HCT116 (cell line): ENCODE results near the gene ALX4. TPM values are rescaled to one million over a fixed set of nuclear protein-coding genes. Genes with fewer than 3 reads are reported as not detected.

Experiments used
- ATAC-seq: fragments of 200-7000 bp; cut with Tn5 transposase; 2 replicates; pipeline ENCODE4 v1.9.1; 2020; ENCODE audit warnings: mild to moderate bottlenecking, moderate library complexity
- BruUV-seq: library from RNA; stranded (reverse); fragments of 400-500 nt; replicated peaks from 2 replicates; lab custom pipeline; 2021; lab: Mats Ljungman, UMichigan
- CTCF ChIA-PET: fragments of 300-600 bp; sonication (Branson Sonifier 250); formaldehyde crosslinking; loops from one replicate; lab custom pipeline; 2021; ENCODE audit warnings: antibody characterized with exemption; lab: Charles Lee
- POLR2A ChIA-PET: fragments of 300-600, 350-600 bp; sonication (Branson Sonifier 250); formaldehyde crosslinking; loops from one replicate; lab custom pipeline; 2021; ENCODE audit warnings: antibody characterized with exemption; lab: Charles Lee
- RAD21 ChIA-PET, 2 experiments: fragments of 300-600 bp; sonication (Branson Sonifier 250); formaldehyde crosslinking; loops; one replicate each; lab custom pipeline; 2023; ENCODE audit warnings: low total read pairs in 2 of 2; ENCODE audit not compliant: uncharacterized antibody in 2 of 2, unreplicated experiment in 2 of 2, low non-redundant PET in 1 of 2; lab: Charles Lee
- DNase-seq: peaks from one replicate; pipeline ENCODE4 v3.0.0-alpha.2; 2010; ENCODE audit warnings: low read depth, low spot score
- H2AFZ ChIP-seq: fragments of 200-600 bp; shearing (Covaris generic), sonication (generic); 2 replicates; pipeline ENCODE4 v1.6.1; 2017; ENCODE audit warnings: low read depth, mixed run types, mixed read lengths, antibody characterized with exemption, low read length; ENCODE audit not compliant: poor library complexity, severe bottlenecking
- H3K27ac ChIP-seq: 2 replicates; pipeline ENCODE4 v1.5.1; 2012; ENCODE audit warnings: low read depth, low read length
- H3K27me3 ChIP-seq: fragments of 200-600 bp; sonication (generic); 2 replicates; pipeline ENCODE4 v1.6.1; 2016; ENCODE audit warnings: mixed run types, low read length, mixed read lengths; ENCODE audit not compliant: insufficient read depth
- H3K36me3 ChIP-seq, 2 experiments: fragments of 200-500 bp in 1 of 2; fragments of 200-600 bp in 1 of 2; sonication (Bioruptor generic) in 1 of 2; sonication (generic) in 1 of 2; 2 replicates each; pipeline versions ENCODE4 v1.5.1 to v1.6.1; 2014 to 2016; ENCODE audit warnings: low read length in 2 of 2, inconsistent platforms in 1 of 2, mixed read lengths in 1 of 2, mixed run types in 1 of 2; ENCODE audit not compliant: insufficient read depth in 2 of 2, control insufficient read depth in 1 of 2
- H3K4me1 ChIP-seq, 2 experiments: fragments of 200-600 bp in 1 of 2; sonication (generic) in 1 of 2; 2 replicates each; pipeline versions ENCODE4 v1.5.1 to v1.6.1; 2012 to 2017; ENCODE audit warnings: low read length in 2 of 2, inconsistent platforms in 1 of 2, mild to moderate bottlenecking in 1 of 2, mixed read lengths in 1 of 2, mixed run types in 1 of 2, moderate library complexity in 1 of 2; ENCODE audit not compliant: insufficient read depth in 2 of 2, control insufficient read depth in 1 of 2
- H3K4me2 ChIP-seq: fragments of 200-600 bp; sonication (generic); 2 replicates; pipeline ENCODE4 v1.6.1; 2017; ENCODE audit warnings: mixed run types, low read length, mixed read lengths
- H3K4me3 ChIP-seq, 2 experiments: fragments of 200-600 bp in 1 of 2; sonication (generic) in 1 of 2; replicated peaks in 1 of 2; 2 replicates each; pipeline ENCODE4 v1.5.1; 2011 to 2016; ENCODE audit warnings: low read length in 2 of 2, control low read depth in 1 of 2, low read depth in 1 of 2, mild to moderate bottlenecking in 1 of 2, mixed read lengths in 1 of 2, mixed run types in 1 of 2
- H3K79me2 ChIP-seq: fragments of 200-600 bp; sonication (generic); 2 replicates; pipeline ENCODE4 v1.6.1; 2017; ENCODE audit warnings: mild to moderate bottlenecking, mixed run types, low read length, moderate library complexity, mixed read lengths; ENCODE audit not compliant: insufficient read depth
- H3K9ac ChIP-seq: fragments of 200-600 bp; sonication (generic); 2 replicates; pipeline ENCODE4 v1.6.1; 2016; ENCODE audit warnings: low read length, mixed read lengths
- H3K9me2 ChIP-seq: fragments of 200-600 bp; sonication (generic), shearing (Covaris generic); 2 replicates; pipeline ENCODE4 v1.6.1; 2017; ENCODE audit warnings: mixed run types, mild to moderate bottlenecking, moderate library complexity; ENCODE audit not compliant: insufficient read depth
- H3K9me3 ChIP-seq, 2 experiments: fragments of 200-500 bp in 1 of 2; fragments of 200-600 bp in 1 of 2; sonication (Bioruptor generic) in 1 of 2; sonication (generic) in 1 of 2; 2 replicates each; pipeline ENCODE4 v1.6.1; 2014 to 2017; ENCODE audit warnings: low read length in 2 of 2, mixed read lengths in 2 of 2, inconsistent platforms in 1 of 2, low read depth in 1 of 2, mild to moderate bottlenecking in 1 of 2, mixed run types in 1 of 2, moderate library complexity in 1 of 2; ENCODE audit not compliant: control insufficient read depth in 1 of 2, insufficient read depth in 1 of 2
- H4K20me1 ChIP-seq: fragments of 200-600 bp; sonication (generic), shearing (Covaris generic); 2 replicates; pipeline ENCODE4 v1.6.1; 2017; ENCODE audit warnings: mixed run types, mild to moderate bottlenecking, moderate library complexity; ENCODE audit not compliant: insufficient read depth
- CBX3 ChIP-seq: IDR thresholded peaks from 2 replicates; pipeline ENCODE4 v1.6.1; 2012; ENCODE audit warnings: low read depth
- CEBPB ChIP-seq: IDR thresholded peaks from 2 replicates; pipeline ENCODE4 v1.6.1; 2012; ENCODE audit warnings: low read depth
- ELF1 ChIP-seq: IDR thresholded peaks from 2 replicates; pipeline ENCODE4 v1.6.1; 2012; ENCODE audit warnings: low read depth, borderline replicate concordance
- EZH2 ChIP-seq: fragments of 200-600 bp; sonication (generic); IDR thresholded peaks from 2 replicates; pipeline ENCODE4 v1.6.1; 2017; ENCODE audit warnings: antibody characterized with exemption, mixed run types
- FOSL1 ChIP-seq: IDR thresholded peaks from 2 replicates; pipeline ENCODE4 v1.6.1; 2012; ENCODE audit warnings: low read depth
- POLR2A ChIP-seq: IDR thresholded peaks from 2 replicates; pipeline ENCODE4 v1.7.0; 2011; ENCODE audit warnings: borderline replicate concordance; ENCODE audit not compliant: insufficient read depth, insufficient read length; ENCODE audit errors: extremely low read depth
- POLR2AphosphoS5 ChIP-seq: IDR thresholded peaks from 2 replicates; pipeline ENCODE4 v1.6.1; 2011; ENCODE audit warnings: mild to moderate bottlenecking, low read depth, low read length, moderate library complexity
- RAD21 ChIP-seq: IDR thresholded peaks from 2 replicates; pipeline ENCODE4 v1.6.1; 2012; ENCODE audit warnings: low read depth, mild to moderate bottlenecking
- SIN3A ChIP-seq: IDR thresholded peaks from 2 replicates; pipeline ENCODE4 v1.6.1; 2012; ENCODE audit warnings: low read depth
- SP1 ChIP-seq: IDR thresholded peaks from 2 replicates; pipeline ENCODE4 v1.6.1; 2012; ENCODE audit warnings: low read depth
- TCF7L2 ChIP-seq: IDR thresholded peaks from 2 replicates; pipeline ENCODE4 v1.7.0; 2011; ENCODE audit warnings: borderline replicate concordance, inconsistent platforms; ENCODE audit not compliant: insufficient read depth, insufficient read length; ENCODE audit errors: extremely low read depth
- ZBTB33 ChIP-seq: IDR thresholded peaks from 2 replicates; pipeline ENCODE4 v1.6.1; 2011; ENCODE audit warnings: mild to moderate bottlenecking, low read length, moderate library complexity; ENCODE audit not compliant: insufficient replicate concordance; ENCODE audit errors: extremely low read depth
- ZFX ChIP-seq: fragments of 450-650 bp; IDR thresholded peaks from 2 replicates; pipeline ENCODE4 v1.6.1; 2017
- ZNF274 ChIP-seq: fragments of 200-500 bp; sonication (Bioruptor generic); IDR thresholded peaks from 2 replicates; pipeline ENCODE4 v1.6.1; 2014; ENCODE audit warnings: mild to moderate bottlenecking, low read depth, low read length, inconsistent platforms
- intact Hi-C: fragments of 100-400 bp; cut with micrococcal nuclease; formaldehyde crosslinking; loops from 2 replicates; pipeline ENCODE4 v1.10.0; 2022
- total RNA-seq: library from RNA; stranded (reverse); gene quantifications from one replicate; pipeline ENCODE4 v1.2.1, GENCODE V29; 2021; ENCODE audit not compliant: unreplicated experiment
- TF ChIP-seq, protein P1 (sequence below): IDR thresholded peaks from 2 replicates; pipeline ENCODE4 v1.6.1; 2012
- TF ChIP-seq, protein P2 (sequence below): IDR thresholded peaks from 2 replicates; pipeline ENCODE4 v1.6.1; 2012; ENCODE audit warnings: low read depth

Gene ALX4
- total RNA-seq, 1 experiment from 2014 or later, result not detected

- Histone ChIP-seq H3K27ac (no peak overlapping the region), H3K36me3 (no peaks in the 10 kb centered on the region), H3K9me3 (no peaks in the 10 kb centered on the region), H3K9me2 (no peaks in the 10 kb centered on the region), H3K4me3 (no peak overlapping the region), H3K9ac (no peak overlapping the region), H3K4me2 (no peak overlapping the region), H3K27me3 (no peaks in the 10 kb centered on the region), H3K79me2 (no peaks in the 10 kb centered on the region), H2AFZ (no peak overlapping the region), H3K4me1 (no peaks in the 10 kb centered on the region), H4K20me1 (no peaks in the 10 kb centered on the region)
- ChIA-PET CTCF (no interaction called here), RAD21 (no interaction called here), POLR2A (no interaction called here)
- TF ChIP-seq EZH2 (no peak), CEBPB (no peak), FOSL1 (no peak), CBX3 (no peak), POLR2AphosphoS5 (no peak)
- no TSS peak for BruUV-seq
- ATAC-seq, result no peak
- intact Hi-C loops, result no loop called here
- DNase-seq, result no peak
Measured at GRCh38 chr11:44224867-44225501, 85.0 kb downstream of the ALX4 start.

GRCh38 chr11:44223238-44223637 lies 86.7 kb downstream of the ALX4 start:
- POLR2A ChIA-PET, result no interaction called here
- BruUV-seq, result no TSS peak
- Histone ChIP-seq H3K4me1 (no peaks in the 10 kb centered on the region), H3K79me2 (no peaks in the 10 kb centered on the region), H2AFZ (no peak overlapping the region), H4K20me1 (no peaks in the 10 kb centered on the region), H3K27ac (no peak overlapping the region), H3K36me3 (no peaks in the 10 kb centered on the region), H3K27me3 (no peaks in the 10 kb centered on the region), H3K9ac (no peak overlapping the region), H3K9me3 (no peaks in the 10 kb centered on the region), H3K9me2 (no peaks in the 10 kb centered on the region), H3K4me3 (no peak overlapping the region), H3K4me2 (no peak overlapping the region)
- RAD21 ChIA-PET, result no interaction called here
- no peak for ATAC-seq
- intact Hi-C loops, result no loop called here
- CTCF ChIA-PET, result no interaction called here
- DNase-seq, result no peak
- no peak for TF ChIP-seq SIN3A
- no peak for TF ChIP-seq ELF1
- no peak for TF ChIP-seq FOSL1
- TF ChIP-seq, protein P1, sequence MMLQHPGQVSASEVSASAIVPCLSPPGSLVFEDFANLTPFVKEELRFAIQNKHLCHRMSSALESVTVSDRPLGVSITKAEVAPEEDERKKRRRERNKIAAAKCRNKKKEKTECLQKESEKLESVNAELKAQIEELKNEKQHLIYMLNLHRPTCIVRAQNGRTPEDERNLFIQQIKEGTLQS, result no peak
- TF ChIP-seq SP1, result no peak
- no peak for TF ChIP-seq ZNF274
- no peak for TF ChIP-seq ZFX
- TF ChIP-seq POLR2A, result no peak
- no peak for TF ChIP-seq EZH2
- TF ChIP-seq CBX3, result no peak
- no peak for TF ChIP-seq RAD21
- TF ChIP-seq TCF7L2, result no peak
- no peak for TF ChIP-seq POLR2AphosphoS5
- no peak for TF ChIP-seq ZBTB33
- TF ChIP-seq, protein P2, sequence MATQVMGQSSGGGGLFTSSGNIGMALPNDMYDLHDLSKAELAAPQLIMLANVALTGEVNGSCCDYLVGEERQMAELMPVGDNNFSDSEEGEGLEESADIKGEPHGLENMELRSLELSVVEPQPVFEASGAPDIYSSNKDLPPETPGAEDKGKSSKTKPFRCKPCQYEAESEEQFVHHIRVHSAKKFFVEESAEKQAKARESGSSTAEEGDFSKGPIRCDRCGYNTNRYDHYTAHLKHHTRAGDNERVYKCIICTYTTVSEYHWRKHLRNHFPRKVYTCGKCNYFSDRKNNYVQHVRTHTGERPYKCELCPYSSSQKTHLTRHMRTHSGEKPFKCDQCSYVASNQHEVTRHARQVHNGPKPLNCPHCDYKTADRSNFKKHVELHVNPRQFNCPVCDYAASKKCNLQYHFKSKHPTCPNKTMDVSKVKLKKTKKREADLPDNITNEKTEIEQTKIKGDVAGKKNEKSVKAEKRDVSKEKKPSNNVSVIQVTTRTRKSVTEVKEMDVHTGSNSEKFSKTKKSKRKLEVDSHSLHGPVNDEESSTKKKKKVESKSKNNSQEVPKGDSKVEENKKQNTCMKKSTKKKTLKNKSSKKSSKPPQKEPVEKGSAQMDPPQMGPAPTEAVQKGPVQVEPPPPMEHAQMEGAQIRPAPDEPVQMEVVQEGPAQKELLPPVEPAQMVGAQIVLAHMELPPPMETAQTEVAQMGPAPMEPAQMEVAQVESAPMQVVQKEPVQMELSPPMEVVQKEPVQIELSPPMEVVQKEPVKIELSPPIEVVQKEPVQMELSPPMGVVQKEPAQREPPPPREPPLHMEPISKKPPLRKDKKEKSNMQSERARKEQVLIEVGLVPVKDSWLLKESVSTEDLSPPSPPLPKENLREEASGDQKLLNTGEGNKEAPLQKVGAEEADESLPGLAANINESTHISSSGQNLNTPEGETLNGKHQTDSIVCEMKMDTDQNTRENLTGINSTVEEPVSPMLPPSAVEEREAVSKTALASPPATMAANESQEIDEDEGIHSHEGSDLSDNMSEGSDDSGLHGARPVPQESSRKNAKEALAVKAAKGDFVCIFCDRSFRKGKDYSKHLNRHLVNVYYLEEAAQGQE, result no peak
